HepG2 (cell line): ENCODE measurements around the gene PSAP. TPM values are rescaled to one million over a fixed set of nuclear protein-coding genes. Genes with fewer than 3 reads are reported as not detected.
A peak's percentile ranks its signal among the peaks of the same experiment; 100 is the strongest.

Experiments
- ATAC-seq: fragments of 200-7000 bp; cut with Tn5 transposase; 3 replicates; pipeline ENCODE4 v1.9.1; 2020; ENCODE audit warnings: mild to moderate bottlenecking, moderate library complexity
- BruUV-seq: library from RNA; stranded (reverse); fragments of 400-500 nt; replicated peaks from 2 replicates; lab custom pipeline; 2021; lab: Mats Ljungman, UMichigan
- CTCF ChIA-PET: fragments of 300-600 bp; formaldehyde crosslinking; extraction: SDS; loops from one replicate; lab custom pipeline; 2021; ENCODE audit warnings: low total read pairs, inconsistent platforms, low intra/inter-chr PET ratio; lab: Yijun Ruan, JAX
- POLR2A ChIA-PET: fragments of 350-600 bp; sonication (Branson Sonifier 250); formaldehyde crosslinking; loops from one replicate; lab custom pipeline; 2020; ENCODE audit warnings: antibody characterized with exemption, inconsistent platforms; lab: Yijun Ruan, JAX
- DNase-seq: peaks from one replicate; pipeline ENCODE4 v3.0.0-alpha.2; 2015; ENCODE audit warnings: low spot score
- FAIRE-seq: peaks from 3 replicates; lab custom pipeline; 2011; peaks lifted over from hg19 to GRCh38; lab: Jason Lieb, UNC
- H2AFZ ChIP-seq: one replicate; pipeline ENCODE4 v1.6.1; 2011; ENCODE audit warnings: low read length, inconsistent platforms
- H3K27ac ChIP-seq: fragments of 300-600 bp; 3 replicates; pipeline ENCODE4 v1.8.0; 2011; ENCODE audit warnings: mixed run types, mild to moderate bottlenecking, mixed read lengths, low read length, inconsistent platforms; ENCODE audit not compliant: insufficient read depth; ENCODE audit errors: extremely low read length
- H3K27me3 ChIP-seq, 2 experiments: fragments of 200-600 bp in 1 of 2; 2 replicates in 1 of 2; 3 replicates in 1 of 2; pipeline versions ENCODE4 v1.6.0 to v1.8.0; 2011; ENCODE audit warnings: low read length in 2 of 2, mild to moderate bottlenecking in 2 of 2, moderate library complexity in 2 of 2, inconsistent platforms in 1 of 2; ENCODE audit not compliant: insufficient read depth in 2 of 2, control insufficient read depth in 1 of 2
- H3K36me3 ChIP-seq, 2 experiments: fragments of 200-600 bp in 1 of 2; replicated peaks in 1 of 2; 2 replicates in 1 of 2; 3 replicates in 1 of 2; pipeline versions ENCODE4 v1.5.1 to v1.8.0; 2011; ENCODE audit warnings: low read length in 2 of 2, inconsistent platforms in 1 of 2; ENCODE audit not compliant: insufficient read depth in 2 of 2, control insufficient read depth in 1 of 2
- H3K4me1 ChIP-seq: 2 replicates; pipeline ENCODE4 v1.5.1; 2012; ENCODE audit warnings: low read length, inconsistent platforms; ENCODE audit not compliant: insufficient read depth
- H3K4me2 ChIP-seq: 2 replicates; pipeline ENCODE4 v1.6.0; 2011; ENCODE audit warnings: low read depth, low read length, inconsistent platforms
- H3K4me3 ChIP-seq, 3 experiments: fragments of 200-600 bp in 1 of 3; sonication (generic), shearing (Covaris generic) in 1 of 3; replicated peaks in 1 of 3; 2 replicates each; pipeline ENCODE4 v1.5.1; 2011 to 2016; ENCODE audit warnings: low read length in 3 of 3, inconsistent platforms in 2 of 3, low read depth in 2 of 3, mild to moderate bottlenecking in 2 of 3, control low read depth in 1 of 3, mixed read lengths in 1 of 3; ENCODE audit not compliant: insufficient read depth in 1 of 3
- H3K79me2 ChIP-seq: one replicate; pipeline ENCODE4 v1.6.1; 2011; ENCODE audit warnings: low read length, inconsistent platforms; ENCODE audit not compliant: insufficient read depth
- H3K9ac ChIP-seq: 2 replicates; pipeline ENCODE4 v1.6.0; 2011; ENCODE audit warnings: mild to moderate bottlenecking, low read depth, low read length, inconsistent platforms; ENCODE audit not compliant: insufficient read depth
- H3K9me3 ChIP-seq: 2 replicates; pipeline ENCODE4 v1.5.1; 2012; ENCODE audit warnings: mild to moderate bottlenecking, low read length
- H4K20me1 ChIP-seq: 2 replicates; pipeline ENCODE4 v1.6.0; 2011; ENCODE audit warnings: inconsistent platforms, mild to moderate bottlenecking, low read length, moderate library complexity; ENCODE audit not compliant: insufficient read depth
- FOXA3 ChIP-seq: IDR thresholded peaks from 2 replicates; pipeline ENCODE4 v1.6.1; 2016; ENCODE audit warnings: missing genetic modification reagents, missing compliant biosample characterization
- HNF4G ChIP-seq, 2 experiments: sonication (generic) in 1 of 2; formaldehyde crosslinking in 1 of 2; IDR thresholded peaks; 2 replicates each; pipeline versions ENCODE4 v1.4.0 to v1.6.1; 2011 to 2020; ENCODE audit warnings: borderline replicate concordance in 2 of 2, low read depth in 2 of 2, mild to moderate bottlenecking in 2 of 2, low read length in 1 of 2, missing genetic modification reagents in 1 of 2, moderate library complexity in 1 of 2
- MXD4 ChIP-seq: IDR thresholded peaks from 2 replicates; pipeline ENCODE4 v1.6.1; 2016; ENCODE audit warnings: mild to moderate bottlenecking, missing biosample characterization, missing genetic modification reagents
- SIX1 ChIP-seq: sonication (generic); formaldehyde crosslinking; IDR thresholded peaks from 2 replicates; pipeline ENCODE4 v1.4.0; 2020; ENCODE audit warnings: missing genetic modification reagents, borderline replicate concordance
- ZNF20 ChIP-seq: sonication (generic); formaldehyde crosslinking; IDR thresholded peaks from 2 replicates; pipeline ENCODE4 v1.4.0; 2020; ENCODE audit warnings: mild to moderate bottlenecking, moderate library complexity, missing genetic modification reagents
- ZNF784 ChIP-seq: sonication (generic); formaldehyde crosslinking; IDR thresholded peaks from 2 replicates; pipeline ENCODE4 v1.5.1; 2020; ENCODE audit warnings: missing genetic modification reagents, mild to moderate bottlenecking, borderline replicate concordance
- WGBS: methylation state at CpG from one replicate; pipeline ENCODE4 v1.1.6; 2017; ENCODE audit warnings: low lambda C conversion rate; 5-methylcytosine and 5-hydroxymethylcytosine counted together
- in situ Hi-C: cut with HindIII; loops from 2 replicates; pipeline ENCODE4 v1.10.0; 2017; ENCODE audit warnings: low pct_unique_long_range_greater_than_20kb; ENCODE audit not compliant: extremely low pct_ligation_motif_present
- intact Hi-C: fragments of 100-400 bp; cut with micrococcal nuclease; formaldehyde crosslinking; loops from one replicate; pipeline ENCODE4 v1.10.0; 2022; ENCODE audit not compliant: unreplicated experiment
- polyA plus RNA-seq, 8 experiments: library from polyadenylated mRNA; depleted of rRNA in 3 of 8; stranded (reverse) in 7 of 8; unstranded in 1 of 8; fragments of >200 nt; fragmentation: Illumina TruSeq in 4 of 8; extraction: Trizol in 4 of 8; gene quantifications; 2 replicates each; pipeline versions ENCODE4 v1.2.1 to v1.2.3, GENCODE V29; 2011 to 2016; ENCODE audit warnings: low read depth in 4 of 8, missing spikeins in 1 of 8, mixed read lengths in 1 of 8; ENCODE audit not compliant: insufficient read depth in 1 of 8
- total RNA-seq, 5 experiments: library from RNA; depleted of rRNA; stranded (reverse); fragments of >200 nt; fragmentation: Illumina TruSeq; extraction: Trizol; gene quantifications; 2 replicates each; pipeline ENCODE4 v1.2.3, GENCODE V29; 2016; ENCODE audit warnings: low read depth in 1 of 5

The PSAP gene
- total and polyA plus RNA-seq, 2 of the 13 experiments (the other 11 are each of a cell fraction or from before 2014, with no cell fraction given): 323 to 643 TPM

GRCh38 chr10:71797533-71798307, 53.3 kb downstream of the PSAP start:
- intact Hi-C loops (no loop called here), in situ Hi-C loops (no loop called here)
- no TSS peak for BruUV-seq
- POLR2A ChIA-PET: no interaction called here
- H3K27ac ChIP-seq: no peak overlapping the region
- no peaks in the 10 kb centered on the region for H3K9me3 ChIP-seq
- H3K36me3 ChIP-seq: no peaks in the 10 kb centered on the region
- CTCF ChIA-PET: no interaction called here
- no peak overlapping the region for H3K9ac ChIP-seq
- H3K27me3 ChIP-seq: peaks cover 0 to 3% of the 10 kb centered on the region in 2 experiments; a peak in 2 of 5 replicates
- H4K20me1 ChIP-seq: no peaks in the 10 kb centered on the region
- no peak for FAIRE-seq
- no peak overlapping the region for H2AFZ ChIP-seq
- TF ChIP-seq ZNF20: no peak
- TF ChIP-seq SIX1 (CRISPR knock-in tag): no peak
- TF ChIP-seq MXD4 (CRISPR knock-in tag): no peak
- no peak for TF ChIP-seq HNF4G (IDR thresholded peaks at IDR 0.05; ENCODE audit: borderline replicate concordance, low read depth, low read length)
- TF ChIP-seq HNF4G (CRISPR knock-in tag; IDR thresholded peaks at IDR 0.05; ENCODE audit: borderline replicate concordance, low read depth): no peak
- TF ChIP-seq ZNF784 (CRISPR knock-in tag): no peak
- TF ChIP-seq FOXA3 (CRISPR knock-in tag): no peak
- ATAC-seq: peak; percentile 18; the same call in 1 of the 3 replicates
- no peak overlapping the region for H3K4me2 ChIP-seq
- 39% methylated on average over 7 of the region's 10 CpGs for WGBS
- H3K4me1 ChIP-seq: peaks cover 8% of the 10 kb centered on the region; the same call in 1 of the 2 replicates
- H3K79me2 ChIP-seq: no peaks in the 10 kb centered on the region
- DNase-seq: no peak
- no peak overlapping the region for H3K4me3 ChIP-seq
